Inflammatory macrophage treated with lipopolysaccharide for 4 hours (primary cell): Measurements from ENCODE around the gene SPDYA.
A peak's percentile ranks its signal among the peaks of the same experiment; 100 is the strongest.

ENCODE experiments used
- DNase-seq: peaks from one replicate; pipeline ENCODE4 v3.0.0-alpha.2; 2020

The SPDYA gene

GRCh38 chr2:28828382-28828781 lies 17.7 kb downstream of the SPDYA start:
- no peak for DNase-seq

- DNase-seq = peak; percentile 77
Observed at GRCh38 chr2:28833740-28834470, 23.3 kb downstream of the SPDYA start.

DNA sequence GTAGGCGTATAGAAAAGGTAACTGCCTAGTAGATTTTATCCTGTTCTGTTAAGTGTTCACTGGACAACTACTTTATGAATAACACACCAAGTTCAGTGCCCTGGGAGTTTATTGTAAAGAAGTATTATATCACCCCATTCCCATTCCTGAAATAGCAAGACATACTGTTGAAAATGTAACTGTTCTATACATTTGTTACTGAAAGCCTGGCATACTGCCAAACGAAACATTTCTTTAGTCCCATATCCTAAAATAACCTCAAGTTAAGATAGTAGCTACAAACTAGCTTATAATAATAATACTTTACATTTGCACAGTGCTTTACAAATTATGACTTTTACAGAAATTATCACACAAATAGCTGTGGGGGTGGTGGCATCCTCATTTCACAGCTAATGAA lies 25.1 kb downstream of the SPDYA start:
- no peak for DNase-seq

DNA sequence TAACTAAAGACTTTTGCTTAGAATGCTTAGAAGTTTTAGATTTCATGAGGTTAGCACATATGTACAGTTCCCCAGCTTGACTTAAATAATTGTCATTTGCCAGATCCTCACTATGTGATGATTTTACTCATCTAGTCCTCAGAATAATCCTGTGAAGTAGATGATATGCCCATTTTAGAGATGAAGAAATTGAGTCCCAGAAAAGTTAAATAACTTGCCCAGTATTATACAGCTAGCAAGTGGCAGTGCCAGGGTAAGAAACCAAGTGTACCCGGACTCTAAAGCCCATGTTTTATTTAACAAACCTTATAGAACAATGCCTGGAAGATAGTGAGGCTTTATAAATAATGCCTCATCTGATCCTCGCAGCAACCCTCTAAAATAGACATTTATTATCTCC lies 28.3 kb downstream of the SPDYA start:
- no peak for DNase-seq

DNA sequence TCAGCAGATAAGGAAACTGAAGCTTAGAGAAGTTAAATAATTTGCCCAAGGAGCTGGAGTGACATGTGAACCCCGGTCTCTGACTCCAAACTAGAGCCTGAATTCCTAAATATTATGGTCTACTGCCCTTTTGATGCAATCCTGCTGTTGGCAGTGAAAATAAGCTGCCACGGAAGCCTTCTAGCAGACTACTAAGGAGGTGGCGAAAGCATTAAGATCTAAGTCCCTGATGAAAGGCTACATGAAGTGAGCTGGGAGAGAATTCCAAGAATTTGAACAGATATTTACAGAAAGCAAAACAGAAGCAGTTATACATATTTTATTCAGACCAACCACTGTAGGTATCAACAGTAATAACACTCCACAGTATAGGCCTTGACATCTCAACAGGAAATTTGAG lies 31.4 kb downstream of the SPDYA start:
- DNase-seq = no peak

DNA sequence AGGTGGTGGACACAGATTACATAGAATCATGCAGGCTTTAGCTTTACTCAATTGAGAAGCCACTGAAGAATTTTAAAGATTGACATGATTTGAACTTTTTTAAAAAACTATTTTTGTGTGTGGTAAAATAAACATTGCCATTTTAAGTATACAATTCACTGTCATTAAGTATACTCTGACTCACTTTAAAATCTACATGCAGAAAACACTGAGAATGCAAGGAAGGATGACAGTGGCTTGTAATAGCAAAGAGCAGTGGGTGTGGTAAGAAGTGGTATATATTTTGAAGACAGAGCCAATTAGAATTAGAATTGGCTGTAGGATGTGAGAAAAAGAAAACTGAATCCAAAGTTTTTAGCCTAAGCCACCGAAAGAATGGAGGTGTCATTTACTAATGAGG lies 44.6 kb downstream of the SPDYA start:
- DNase-seq = no peak

GRCh38 chr2:28855977-28856376 lies 45.3 kb downstream of the SPDYA start:
- no peak for DNase-seq

DNA sequence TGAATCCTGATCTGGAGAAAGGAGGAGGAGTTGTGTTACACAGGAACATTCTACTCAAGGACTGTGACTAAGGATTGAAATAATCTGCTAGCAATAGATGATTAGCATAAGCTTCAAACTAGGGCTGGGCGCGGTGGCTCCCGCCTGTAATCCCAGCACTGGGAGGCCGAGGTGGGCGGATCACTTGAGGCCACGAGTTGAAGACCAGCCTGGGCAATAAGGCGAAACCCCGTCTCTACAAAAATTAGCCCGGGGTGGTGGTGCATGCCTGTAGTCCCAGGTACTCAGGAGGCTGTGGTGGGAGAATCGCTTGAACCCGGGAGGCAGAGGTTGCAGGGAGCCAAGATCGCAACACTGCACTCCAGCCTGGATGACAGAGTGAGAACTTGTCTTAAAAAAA lies 58.0 kb downstream of the SPDYA start:
- no peak for DNase-seq

DNA sequence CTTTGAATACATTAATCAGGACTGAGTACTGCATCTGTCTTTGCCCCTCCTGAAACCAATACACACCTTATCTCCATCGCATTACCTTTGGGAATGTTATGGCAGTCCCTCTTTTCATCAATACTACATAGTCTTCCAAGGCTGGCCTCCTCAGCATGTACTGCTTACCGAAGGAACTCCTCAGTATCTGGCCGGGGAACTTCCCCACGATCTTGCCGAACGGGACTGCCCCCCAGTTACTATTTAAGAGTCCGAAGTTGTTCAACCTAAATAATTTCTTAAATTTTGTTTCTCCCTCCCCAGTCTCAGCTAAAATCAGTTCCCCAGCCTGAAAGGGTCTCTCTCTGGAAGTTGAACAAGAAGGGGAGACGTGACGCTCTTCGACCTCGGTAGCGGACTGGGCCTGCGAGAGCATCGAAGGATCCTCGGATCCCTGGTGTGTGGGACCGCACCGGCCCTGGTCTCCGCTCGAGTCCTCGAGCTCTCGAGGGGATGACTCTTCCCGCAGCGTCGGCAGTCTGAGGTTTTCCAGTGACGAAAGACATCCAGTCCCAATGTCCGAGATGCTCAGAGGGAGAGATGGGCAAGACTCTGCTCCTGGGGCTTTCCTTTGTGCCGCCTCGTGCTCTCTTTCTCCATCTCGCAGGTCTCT lies 59.0 kb downstream of the SPDYA start:
- peak; percentile 44 for DNase-seq

- DNase-seq = peak; percentile 98
Observed at GRCh38 chr2:28870146-28870891, 59.7 kb downstream of the SPDYA start, which contains the start of gene TRMT61B. TRMT61B (minus strand) TSS chr2:28870309; CDS start chr2:28870277, 32 bp downstream.

DNA sequence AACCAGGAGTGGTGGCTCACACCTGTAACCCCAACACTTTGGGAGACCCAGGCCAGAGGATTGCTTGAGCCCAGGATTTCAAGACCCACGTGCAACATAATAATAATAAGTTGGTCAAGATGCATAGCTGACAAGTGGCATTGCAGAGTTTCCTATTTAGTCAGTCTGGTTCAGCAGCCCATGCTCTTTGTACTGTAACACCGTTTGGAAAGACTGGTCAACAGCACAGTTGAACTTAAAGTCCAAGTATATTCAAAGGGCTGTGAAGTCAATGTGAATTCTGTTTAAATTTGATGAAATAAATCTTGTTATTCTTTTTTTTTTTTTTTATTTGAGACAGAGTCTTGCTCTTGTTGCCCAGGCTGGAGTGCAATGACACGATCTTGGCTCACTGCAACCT lies 61.0 kb downstream of the SPDYA start:
- no peak for DNase-seq

- DNase-seq = no peak
Observed at GRCh38 chr2:28880193-28880592, 69.6 kb downstream of the SPDYA start.

DNA sequence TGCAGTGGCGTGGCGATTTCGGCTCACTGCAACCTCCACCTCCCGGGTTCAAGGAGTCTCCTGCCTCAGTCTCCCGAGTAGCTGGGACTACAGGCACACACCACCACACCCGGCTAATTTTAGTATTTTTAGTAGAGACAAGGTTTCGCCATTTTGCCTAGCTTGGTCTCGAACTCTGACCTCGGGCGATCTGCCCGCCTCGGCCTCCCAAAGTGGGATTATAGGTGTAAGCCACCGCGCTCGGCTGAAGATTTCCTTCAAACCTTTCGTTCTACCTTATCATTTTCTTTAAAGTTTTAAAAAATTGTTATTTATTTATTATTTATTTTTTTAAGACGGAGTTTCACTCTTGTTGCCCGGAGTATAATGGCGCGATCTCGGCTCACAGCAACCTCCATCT lies 82.9 kb downstream of the SPDYA start:
- no peak for DNase-seq

DNA sequence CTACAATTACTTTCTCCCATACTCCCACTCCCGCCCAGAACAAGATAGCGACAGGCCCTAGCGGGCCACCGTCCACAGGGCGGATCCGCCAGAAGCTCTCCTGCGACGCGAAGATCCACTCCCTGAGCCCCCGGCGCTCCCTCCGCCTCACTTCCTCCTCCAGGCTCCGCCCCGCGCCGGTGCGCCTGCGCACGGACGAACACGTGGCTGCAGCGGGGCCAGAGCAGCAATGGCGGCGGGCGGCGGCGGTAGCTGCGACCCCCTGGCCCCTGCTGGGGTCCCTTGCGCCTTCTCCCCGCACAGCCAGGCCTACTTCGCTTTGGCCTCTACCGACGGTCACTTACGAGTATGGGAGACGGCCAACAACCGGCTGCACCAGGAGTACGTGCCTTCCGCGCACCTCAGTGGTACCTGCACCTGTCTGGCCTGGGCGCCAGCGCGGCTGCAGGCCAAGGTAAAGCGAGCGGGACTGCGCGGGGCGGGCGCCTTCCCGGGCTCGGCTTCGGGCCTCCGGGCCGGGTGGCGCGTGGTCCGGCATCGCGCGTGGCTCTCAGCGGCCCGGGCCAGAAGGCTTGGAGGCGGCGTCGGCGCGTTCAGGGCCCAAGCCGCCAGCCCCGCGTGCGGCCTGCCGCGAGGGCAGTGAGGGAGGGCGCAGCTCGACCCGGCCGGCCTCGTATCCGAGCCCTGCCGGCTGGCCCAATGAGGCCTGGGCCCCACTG lies 84.0 kb downstream of the SPDYA start, which contains the start of gene WDR43:
TSS of gene WDR43 (plus strand) at position 198 of the 719 bp plus-strand sequence. CDS start at position 230, 32 bp downstream.
- peak; percentile 99 for DNase-seq

DNA sequence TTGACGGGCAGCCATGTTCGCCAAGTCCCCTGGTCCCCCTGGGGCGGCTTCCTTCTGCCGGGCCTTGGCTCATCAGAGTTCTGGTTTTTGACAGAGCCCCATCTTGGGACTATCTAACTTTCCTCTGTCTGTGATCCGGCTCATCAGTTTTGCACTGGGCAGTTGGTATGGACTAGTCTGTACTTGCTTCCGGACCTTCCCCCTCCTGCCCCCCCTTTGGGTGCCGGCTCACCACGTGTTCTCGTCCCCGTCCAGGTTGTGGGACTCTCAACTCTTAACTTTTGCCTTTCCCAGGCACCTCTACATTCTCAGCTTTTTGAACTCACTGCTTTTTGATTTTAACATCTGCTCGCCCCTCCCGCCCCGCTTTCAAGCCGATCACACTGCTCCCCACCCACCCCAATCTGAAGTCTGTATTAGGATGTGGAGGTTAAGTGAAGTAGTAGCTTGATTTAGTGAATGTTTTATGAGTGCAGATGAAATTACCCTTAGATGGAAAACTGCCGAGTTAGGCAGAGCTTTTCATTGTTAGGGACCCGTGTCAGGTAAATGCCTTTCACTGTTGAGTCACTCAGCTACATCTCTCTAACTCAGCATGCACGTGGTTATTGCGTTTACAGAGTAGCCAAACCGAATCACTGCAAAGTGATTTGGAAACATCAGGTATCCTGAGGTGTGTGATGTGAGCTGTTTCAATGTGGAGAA lies 84.7 kb downstream of the SPDYA start:
- peak; percentile 25 for DNase-seq

- DNase-seq = no peak
Observed at GRCh38 chr2:28896906-28897305, 86.3 kb downstream of the SPDYA start.

GRCh38 chr2:28898048-28898447 lies 87.4 kb downstream of the SPDYA start:
- DNase-seq = no peak
